ENCODE data around the gene PPP1R12B.
"Not testable (repeated sequence)": the region's sequence is repeated elsewhere in the genome, so short reads cannot be mapped to it uniquely, and the experiment has no call there.

The PPP1R12B gene

DNA sequence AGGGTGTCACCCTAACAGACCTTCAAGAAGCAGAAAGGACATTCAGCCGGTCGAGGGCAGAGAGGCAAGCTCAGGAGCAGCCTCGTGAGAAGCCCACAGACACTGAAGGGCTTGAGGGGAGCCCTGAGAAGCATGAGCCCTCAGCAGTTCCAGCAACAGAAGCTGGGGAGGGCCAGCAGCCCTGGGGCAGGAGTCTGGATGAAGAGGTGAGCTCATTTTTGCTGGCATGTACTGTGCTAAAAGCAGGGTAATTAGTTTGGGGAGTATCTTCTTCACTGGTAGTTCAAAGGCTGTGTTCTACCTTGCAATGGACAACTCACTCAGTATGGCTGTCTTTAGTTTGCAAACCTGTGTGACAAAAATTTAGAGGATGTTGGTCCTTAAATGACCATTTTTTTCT, 144.6 kb downstream of the PPP1R12B start:
- not testable (repeated sequence) for DNase-seq

DNA sequence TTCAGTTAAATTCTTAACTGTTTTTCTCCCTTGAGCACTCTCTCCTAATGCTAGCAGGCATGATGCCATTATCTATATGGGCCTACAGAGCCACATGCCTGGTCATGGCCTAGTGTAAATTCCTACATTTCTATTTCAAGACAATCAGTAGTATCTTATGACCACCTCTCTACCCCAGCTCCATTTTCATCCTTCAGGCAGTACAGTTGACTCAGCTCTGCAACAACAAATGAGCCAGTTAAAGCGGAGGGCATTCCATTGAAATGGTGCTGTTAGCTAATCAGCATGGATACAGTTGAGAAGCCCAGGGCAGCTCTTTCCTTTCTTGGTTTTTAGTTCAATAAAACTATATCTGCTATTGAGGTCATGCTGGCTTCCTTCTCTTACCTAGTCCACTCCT, 150.0 kb downstream of the PPP1R12B start:
- DNase-seq = no peak

DNA sequence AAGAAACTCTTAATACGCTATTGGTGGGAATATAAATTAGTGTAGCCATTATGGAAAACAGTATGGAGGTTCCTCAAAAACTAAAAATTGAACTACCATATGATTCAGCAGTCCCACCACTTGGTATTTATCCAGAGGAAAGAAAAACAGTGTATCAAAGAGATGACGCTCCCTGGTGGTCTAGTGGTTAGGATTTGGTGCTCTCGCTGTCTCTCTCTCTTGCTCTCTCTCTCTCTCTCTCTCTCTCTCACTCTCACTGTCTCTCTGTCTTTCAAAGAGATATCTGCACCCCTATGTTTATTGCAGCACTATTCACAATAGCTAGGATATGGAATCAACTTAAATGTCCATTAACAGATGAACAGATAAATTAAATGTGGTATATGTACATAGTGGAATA, 151.5 kb downstream of the PPP1R12B start:
- DNase-seq = not testable (repeated sequence)

DNA sequence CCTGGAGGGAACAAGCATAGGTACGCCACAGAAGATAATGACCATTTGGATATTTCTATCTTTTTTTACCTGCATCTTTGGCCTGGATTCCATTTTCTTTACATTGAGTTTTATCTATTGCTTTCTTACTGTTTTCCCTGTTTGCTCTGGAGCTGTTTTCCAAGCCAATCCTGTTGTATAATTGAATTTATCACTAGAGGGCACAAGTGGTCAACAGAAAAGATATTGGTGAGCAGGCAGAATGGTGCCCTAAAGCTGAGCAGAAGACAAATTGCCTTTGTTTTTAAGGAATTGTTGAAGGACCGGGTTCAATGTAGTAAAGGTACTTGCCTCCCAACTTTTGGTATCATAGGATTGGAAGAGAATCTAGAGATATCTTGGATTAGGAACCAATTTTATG, 152.8 kb downstream of the PPP1R12B start:
- DNase-seq = no peak

DNA sequence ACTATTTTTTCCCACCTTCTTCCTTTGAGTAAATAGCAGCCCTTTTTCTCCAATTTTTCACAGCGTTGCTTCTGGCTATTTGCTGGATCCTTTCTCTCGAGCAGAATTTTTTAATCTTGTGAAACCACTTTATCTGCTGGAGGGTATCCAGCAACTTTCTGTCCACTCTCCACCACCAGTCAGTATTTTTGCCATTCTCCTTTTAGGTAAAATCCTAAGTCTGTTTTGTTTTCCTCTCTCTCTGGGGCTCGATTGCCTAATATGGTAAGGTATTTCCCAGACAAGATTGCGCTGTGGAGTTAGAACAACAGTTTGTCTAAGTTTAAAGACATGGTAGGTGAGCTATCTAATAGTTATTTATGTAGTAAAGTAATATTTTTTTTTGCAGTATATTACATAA, 156.9 kb downstream of the PPP1R12B start:
- DNase-seq = no peak

DNA sequence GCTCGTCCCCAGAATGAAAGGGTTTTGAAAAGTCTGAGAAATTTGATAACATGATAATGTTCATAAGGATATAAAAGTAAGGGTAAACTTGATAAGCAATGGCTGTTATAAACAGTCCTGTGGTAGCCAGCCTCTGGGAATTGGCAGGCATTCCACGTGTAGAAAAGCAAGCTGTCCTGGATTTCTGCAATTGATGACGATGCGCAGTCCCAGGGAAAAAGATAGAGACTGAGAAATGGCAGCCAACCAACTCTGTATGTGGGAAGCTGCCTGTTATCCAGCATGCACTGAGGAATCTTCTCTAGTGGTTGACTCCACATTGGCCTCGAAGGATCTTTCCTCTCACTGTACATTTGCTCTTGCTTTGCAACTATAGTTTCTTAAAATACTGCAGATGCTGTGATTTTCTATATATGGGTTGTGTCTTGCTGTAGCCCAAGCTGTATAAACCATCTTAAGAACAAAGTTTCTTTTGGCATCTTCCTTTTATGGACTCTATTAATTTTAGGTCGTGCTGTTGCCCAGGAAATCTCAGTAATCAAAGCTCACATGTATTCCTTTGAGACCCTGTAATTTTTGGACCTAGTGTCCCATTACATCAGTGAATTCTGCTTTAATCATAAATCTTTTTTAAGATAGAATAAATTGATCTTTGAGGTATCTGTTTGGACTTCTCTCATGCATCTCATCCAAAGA, 157.5 kb downstream of the PPP1R12B start:
- not testable (repeated sequence) for DNase-seq

DNA sequence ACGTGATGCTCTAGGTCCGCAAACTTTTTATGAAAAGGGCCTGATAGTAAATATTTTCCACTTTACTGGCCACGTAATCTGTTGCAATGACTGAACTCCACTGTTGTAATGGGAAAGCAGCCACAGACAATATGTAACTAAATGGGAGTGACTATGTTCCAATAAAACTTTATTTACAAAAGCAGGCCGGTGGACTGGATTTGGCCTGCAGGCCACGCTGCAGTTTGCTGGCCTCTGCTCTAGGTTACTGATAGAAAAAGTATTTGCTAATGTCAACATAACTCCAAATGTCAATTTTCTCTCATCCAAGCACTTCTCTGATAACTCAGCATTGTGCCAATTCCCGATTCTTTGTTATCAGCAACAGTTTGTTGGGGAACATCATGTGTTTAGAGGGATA, 160.4 kb downstream of the PPP1R12B start:
- not testable (repeated sequence) for DNase-seq

DNA sequence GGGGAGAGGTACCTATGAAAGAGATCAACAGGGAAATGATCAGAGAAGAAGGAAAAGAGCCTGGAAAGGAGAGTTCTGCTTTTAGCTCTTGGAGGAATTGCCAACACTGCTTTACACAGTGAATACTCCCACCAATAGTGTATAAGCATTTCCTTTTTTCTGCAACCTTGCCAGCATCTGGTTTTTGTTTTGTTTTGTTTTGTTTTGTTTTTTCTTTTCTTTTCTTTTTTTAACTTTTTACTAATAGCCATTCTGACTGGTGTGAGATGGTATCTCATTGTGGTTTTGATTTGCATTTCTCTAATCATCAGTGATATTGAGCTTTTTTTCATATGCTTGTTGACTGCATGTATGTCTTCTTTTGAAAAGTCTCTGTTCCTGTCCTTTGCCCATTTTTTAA, 165.4 kb downstream of the PPP1R12B start:
- DNase-seq = not testable (repeated sequence)

DNA sequence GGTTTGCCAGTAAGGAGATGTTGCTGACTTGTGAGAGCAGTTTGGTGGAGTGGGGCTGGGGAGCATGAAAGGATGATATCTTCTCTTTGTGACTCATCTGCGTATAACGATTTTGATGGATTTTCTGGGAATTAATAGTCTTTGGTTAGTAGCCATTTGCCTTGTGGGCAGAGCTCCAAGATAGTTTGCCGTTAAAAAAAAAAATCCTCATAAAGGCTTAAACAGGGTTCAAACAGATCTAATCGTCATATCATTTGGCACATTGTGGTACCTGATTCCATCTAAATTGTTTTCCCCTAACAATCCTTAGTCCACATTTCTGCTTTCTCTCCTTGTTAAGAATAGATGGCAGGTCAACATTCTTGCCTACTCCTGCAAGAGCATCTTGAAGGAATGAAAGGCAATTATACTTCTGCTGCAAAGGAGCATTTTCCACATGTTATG, 168.0 kb downstream of the PPP1R12B start:
- no peak for DNase-seq

DNA sequence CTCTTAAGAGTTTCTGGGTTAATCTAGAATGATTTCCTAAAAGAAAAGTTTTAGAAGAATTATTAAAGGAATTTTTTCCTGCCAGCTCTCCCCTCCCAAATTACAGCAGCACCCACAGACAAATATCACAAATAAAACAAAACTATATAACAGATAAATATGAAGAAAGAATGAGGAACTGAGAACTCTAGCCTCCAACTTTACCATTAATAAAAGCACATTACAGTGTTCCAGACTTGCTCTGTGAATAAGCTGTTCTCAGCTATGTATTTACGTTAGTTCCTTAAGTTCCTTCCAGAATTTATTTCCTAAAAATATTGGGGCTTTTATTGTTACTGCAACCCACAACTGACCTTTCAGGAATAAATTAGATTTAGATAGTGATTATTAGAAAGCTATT, 168.6 kb downstream of the PPP1R12B start:
- not testable (repeated sequence) for DNase-seq

DNA sequence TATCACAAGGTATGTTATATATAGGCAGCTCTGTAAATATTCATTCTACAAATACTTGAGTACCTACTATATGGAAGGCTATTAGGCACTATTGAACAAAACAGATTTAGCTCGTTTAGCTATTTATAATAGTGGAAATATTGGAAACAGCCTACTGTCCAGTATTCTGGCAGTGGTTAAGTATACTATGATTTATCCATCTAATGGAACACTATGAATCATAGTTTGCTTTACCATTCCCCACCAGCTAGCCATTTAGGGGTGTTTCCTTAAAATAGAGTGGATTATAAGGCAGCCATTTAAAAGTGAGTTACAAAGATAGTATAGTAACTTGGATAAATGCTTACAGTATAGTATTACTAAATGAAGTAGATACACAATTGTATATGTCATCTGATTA, 169.7 kb downstream of the PPP1R12B start:
- not testable (repeated sequence) for DNase-seq

DNA sequence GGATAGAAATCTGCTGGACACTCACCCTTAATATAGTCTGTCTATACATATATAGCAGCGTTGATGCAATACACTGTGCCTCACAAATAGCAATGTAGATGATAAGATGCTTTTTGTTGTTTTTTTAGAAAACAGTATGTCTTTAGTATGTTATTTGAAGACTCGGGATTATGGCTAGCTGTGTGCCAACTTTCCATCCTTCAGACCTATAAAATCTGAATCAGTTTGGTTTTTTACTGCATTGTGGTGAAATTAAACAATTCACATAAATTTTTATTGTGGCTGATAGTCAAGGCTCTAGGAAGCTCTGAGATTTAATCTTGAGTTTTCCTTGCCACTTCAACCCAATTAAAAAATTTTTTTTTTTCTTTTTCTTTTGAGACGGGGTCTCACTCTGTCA, 170.4 kb downstream of the PPP1R12B start:
- DNase-seq = not testable (repeated sequence)

DNA sequence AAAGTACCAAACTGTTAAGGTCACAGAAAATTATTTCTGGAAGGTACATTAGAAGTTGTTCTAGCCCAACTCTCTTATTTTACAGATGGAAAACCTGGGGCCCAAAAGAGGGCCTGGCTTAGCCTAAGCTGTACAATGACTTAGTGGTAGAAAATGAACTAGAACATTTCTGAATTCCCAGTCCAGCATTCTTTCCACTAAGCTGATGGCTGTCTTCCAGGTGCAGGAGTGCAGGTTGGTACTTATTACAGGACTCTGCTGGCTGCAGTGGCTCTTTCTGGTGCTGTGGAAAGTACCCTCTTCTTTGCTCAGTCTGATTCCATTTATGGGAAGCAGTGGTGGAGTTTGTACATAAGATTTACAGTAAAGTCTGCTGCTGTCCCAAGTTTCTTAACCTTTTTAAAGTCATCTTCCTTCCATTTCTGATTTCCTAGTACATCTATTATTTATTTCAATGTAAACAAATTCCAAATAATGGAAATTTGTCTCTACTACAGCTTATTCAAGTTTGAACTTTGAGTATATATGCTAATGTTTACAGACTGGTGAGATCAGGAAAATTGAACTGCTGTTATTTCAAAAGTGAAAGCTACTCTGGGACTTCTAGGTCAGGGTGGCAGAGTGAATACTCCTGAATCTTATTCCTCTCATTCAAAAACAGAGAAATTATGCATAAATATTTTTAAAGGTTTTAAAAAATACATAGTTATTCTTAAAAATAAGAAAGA, 171.8 kb downstream of the PPP1R12B start:
- not testable (repeated sequence) for DNase-seq

DNA sequence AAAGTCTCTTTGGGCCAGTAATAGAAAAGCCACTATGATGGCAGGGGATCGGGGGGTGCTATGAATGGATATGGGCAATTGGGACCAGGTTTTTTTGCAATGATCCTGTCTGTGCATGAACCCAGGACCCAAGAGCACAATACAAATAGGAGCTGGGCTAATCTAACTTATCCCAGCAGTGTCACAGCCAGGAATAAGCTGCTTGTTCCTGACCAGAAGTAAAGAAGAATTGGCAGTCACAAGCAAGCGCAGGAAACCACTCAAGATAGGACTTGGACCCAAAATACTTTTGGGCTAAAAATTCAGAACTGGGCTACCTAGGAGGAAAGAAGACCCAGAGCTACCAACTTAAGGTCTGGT, 172.3 kb downstream of the PPP1R12B start:
- DNase-seq = not testable (repeated sequence)

DNA sequence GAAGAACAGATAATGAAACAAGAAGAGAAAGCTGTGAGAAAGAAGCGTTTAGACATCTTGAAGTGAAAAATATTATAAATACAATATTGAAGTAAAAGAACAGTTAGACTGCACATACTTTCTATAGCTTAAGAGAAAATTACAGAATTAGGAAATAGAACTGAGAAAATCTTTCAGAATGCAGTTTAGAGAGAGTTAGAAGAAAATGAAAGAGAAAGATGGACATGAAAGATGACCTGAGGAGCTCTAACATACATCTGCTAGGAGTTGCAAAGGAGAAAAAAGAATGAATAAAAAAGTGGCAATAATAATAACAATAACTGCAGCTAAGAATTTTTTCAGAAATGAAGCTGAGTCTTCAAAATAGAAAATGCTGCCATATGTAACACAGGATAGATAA, 173.0 kb downstream of the PPP1R12B start:
- DNase-seq = not testable (repeated sequence)

DNA sequence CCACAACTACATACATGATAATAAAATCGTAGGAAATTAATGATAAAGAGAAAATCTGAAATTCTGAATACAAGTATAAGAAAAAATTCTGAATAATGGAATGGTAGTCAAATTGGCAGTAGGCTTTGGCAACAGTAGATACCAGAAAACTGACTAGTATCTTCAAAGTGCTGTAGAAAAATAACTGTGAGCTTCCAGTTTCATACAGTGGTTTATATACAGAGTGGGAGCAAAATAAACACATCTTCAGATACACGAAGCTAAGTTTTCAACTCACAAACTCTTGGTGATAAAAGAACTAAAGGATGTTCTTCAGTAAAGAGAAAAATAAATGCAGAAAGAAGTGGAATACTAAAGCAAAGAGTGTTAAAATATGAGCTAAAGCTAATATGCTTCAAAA, 173.4 kb downstream of the PPP1R12B start:
- DNase-seq = no peak

DNA sequence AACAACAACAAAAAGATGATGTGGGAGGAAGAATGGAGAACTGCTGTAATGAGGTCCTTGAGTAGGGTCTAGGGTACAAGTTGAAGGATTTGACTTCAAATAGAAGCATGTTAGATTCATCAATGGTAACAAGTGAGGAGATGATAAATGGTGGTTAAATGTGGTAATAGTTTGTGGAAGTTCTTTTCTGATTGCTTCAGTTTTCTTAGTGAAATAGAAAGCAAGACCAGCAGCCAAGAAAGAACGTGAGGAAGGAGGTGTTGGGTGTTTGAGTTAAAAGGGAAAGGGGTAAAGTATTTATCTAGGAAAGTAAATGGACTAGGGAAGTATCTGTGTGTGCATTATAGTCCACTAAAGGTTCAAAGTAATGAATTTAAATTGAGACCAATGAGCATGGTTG, 177.6 kb downstream of the PPP1R12B start:
- not testable (repeated sequence) for DNase-seq

DNA sequence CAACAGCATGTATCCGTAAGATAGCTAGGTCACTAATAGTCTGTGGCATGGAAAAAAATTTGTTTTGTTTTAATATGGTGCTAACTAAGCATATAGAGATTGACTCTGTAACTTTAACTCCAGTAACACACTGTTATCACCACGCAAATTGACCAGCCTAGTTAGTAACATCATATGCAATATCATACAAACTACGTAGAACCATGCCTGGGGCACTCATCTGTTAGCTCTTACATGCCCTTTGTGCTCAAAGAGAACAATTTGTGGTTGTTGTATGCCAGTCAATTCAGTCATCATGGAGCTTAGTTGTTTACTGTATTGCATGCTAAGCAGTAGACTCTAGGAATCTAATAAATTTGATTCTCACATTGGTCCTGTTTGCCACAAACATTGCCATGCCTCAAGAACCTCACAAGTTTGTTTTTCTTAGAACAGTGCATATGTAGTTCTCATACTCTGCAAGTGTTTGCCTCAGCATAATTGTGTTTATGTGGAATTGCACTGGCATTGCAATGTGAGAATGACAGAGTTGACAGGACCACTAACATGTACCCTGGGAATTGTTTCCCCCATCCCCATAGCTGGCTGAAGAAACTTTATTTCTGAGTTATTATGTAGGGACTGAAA, 179.7 kb downstream of the PPP1R12B start:
- not testable (repeated sequence) for DNase-seq

DNA sequence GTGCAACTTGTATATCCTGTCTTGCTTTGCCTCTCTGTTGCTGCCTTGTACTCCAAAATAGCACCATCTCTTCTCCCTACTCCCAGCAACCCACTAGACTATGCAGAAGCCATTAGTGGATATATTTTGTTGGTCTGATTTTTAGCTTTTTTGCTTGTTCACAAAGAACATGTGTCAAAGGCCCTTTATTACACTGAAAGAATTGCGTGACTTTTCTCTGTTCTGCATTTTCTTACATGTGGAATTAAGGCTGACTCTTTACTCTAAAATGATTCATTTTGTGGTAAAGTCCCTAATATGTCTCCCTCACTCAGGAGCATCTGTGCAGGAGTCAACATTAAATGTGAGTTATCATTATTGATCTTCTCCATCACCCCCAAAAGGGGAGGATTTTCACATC, 182.2 kb downstream of the PPP1R12B start:
- not testable (repeated sequence) for DNase-seq

DNA sequence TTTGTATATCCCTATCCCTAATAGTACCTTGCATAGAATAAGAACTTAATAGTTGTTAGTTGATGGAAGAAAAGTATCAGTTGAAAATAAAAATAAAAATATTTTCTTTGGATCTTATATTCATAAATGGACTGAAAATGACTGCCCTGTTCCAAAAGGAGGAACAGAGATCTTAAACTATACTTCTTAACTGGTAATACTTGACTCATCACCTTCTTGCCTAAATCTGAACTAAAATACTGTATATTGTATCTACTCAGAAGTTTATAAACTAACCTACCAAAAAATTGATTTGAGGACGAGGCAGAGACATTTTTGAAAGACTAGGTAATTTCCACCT, 182.9 kb downstream of the PPP1R12B start:
- no peak for DNase-seq

DNA sequence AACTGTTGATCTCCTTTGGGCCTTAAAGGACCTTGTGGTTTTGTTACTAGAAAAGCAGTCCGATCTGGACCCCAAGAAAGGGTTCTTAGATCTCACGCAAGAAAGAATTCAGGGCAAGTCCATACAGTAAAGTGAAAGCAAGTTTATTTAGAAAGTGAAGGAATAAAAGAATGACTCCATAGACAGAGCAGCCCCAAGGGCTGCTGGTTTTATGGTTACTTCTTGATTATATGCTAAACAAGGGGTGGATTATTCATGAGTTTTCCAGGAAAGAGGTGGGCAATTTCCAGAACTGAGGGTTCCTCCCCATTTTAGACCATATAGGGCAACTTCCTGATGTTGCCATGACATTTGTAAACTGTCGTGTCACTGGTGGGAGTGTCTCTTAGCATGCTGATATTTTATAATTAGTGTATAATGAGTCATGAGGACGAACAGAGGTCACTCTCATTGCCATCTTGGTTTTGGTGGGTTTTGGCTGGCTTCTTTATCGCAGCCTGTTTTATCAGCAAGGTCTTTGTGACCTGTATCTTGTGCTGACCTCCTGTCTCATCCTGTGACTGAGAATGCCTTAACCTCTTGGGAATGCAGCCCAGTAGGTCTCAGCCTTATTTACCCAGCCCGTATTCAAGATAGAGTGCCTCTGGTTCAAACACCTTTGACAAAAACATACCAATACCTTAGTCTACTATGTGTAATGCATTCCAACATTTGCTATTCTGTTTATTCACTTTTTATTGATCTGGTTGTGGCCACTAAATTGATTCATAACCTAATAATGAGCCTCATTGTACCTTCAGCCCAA, 183.5 kb downstream of the PPP1R12B start:
- DNase-seq = not testable (repeated sequence)

DNA sequence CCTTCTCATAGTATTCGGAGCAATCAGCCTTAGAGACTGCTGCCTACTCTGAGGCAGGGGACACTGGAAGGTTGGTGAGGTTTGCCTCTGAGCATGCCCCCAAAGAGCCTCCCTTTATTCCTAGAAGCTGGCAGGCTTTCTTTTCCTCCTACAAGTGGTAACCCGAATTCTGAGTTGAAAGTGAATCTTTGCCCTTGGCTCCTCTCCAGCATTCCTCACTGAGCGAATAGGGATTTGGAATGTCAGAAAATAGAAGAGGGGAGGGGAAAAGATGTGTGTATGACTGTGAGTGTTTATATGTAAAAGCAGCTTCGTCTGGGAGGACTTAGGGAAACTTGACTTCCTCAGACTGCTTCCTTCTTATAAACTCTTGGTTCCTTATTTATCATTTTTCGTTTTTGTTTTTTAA, 190.7 kb downstream of the PPP1R12B start:
- DNase-seq = not testable (repeated sequence)

DNA sequence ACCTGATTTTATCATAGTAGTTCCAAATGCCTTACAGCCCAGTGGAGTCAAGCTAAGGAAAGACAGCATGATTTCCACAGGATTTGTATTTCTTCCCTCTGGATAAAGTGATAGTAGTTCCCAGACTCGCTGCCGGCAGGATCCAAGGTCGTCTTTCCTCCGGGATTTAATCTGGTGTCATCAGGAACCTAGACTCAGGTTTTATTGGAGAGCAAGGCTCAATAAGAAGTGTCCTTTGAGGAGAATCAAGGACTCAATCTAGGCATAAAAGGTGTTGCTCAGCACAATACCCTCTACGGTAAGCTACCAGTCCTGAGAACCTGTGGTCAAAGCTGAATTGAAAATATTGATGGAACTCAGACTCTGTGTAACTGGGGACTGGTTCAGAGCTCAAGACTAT, 191.1 kb downstream of the PPP1R12B start:
- DNase-seq = not testable (repeated sequence)
